ENCODE data around the gene CTNNB1.

CTNNB1 gene

DNA sequence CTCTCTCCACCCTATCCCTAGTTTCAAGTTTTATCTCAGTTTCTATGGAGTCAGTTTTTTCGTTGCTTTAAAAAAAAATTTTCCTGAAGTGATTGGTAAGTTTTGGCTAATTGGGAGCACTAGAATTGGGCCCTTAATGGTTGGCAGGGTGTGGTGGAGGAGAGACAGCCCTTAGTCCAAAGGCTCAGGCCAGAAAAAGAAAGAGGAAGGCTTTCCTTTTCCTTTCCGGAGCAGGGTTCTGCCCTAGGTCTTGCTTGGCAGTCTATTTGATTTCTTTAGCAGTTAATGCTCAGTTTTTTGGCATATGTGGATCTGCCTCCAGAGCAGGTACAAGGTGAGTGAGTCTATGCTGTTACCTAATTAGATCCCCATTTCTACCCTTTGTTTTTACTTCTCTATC is 22.7 kb downstream of the CTNNB1 start:
- DNase-seq (ENCODE audit: low spot score), result no peak
- in situ Hi-C loops (cut with MboI; ENCODE audit: low pct_unique_long_range_greater_than_20kb, low sequenced_read_pairs, unreplicated experiment), result no loop called here
- TF ChIP-seq, protein P1, sequence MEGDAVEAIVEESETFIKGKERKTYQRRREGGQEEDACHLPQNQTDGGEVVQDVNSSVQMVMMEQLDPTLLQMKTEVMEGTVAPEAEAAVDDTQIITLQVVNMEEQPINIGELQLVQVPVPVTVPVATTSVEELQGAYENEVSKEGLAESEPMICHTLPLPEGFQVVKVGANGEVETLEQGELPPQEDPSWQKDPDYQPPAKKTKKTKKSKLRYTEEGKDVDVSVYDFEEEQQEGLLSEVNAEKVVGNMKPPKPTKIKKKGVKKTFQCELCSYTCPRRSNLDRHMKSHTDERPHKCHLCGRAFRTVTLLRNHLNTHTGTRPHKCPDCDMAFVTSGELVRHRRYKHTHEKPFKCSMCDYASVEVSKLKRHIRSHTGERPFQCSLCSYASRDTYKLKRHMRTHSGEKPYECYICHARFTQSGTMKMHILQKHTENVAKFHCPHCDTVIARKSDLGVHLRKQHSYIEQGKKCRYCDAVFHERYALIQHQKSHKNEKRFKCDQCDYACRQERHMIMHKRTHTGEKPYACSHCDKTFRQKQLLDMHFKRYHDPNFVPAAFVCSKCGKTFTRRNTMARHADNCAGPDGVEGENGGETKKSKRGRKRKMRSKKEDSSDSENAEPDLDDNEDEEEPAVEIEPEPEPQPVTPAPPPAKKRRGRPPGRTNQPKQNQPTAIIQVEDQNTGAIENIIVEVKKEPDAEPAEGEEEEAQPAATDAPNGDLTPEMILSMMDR (IDR thresholded peaks at IDR 0.05; ENCODE audit: extremely low read depth, insufficient read depth, missing control alignments), result no peak

DNA sequence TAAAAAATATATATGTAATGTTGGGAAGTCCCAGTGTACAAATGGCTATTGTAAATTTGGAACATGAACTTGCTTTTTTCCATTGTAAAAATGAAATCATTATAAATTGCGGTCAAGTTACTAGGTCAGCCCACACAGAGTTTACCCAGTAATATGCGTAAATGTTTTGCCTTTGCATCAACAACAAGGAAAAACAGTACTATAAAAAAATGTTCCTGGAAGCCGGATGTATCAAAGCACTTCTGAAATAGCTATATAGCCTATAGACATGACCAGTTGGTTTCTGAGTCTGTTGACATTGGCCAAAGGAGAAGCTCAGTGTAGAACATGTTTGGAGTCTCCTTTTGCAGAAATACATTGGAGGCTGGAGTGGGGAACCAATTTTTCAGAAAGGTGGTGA is 23.2 kb downstream of the CTNNB1 start:
- TF ChIP-seq, protein P1 (IDR thresholded peaks at IDR 0.05; ENCODE audit: extremely low read depth, insufficient read depth, missing control alignments), result no peak
- DNase-seq (ENCODE audit: low spot score), result no peak
- in situ Hi-C loops (cut with MboI; ENCODE audit: low pct_unique_long_range_greater_than_20kb, low sequenced_read_pairs, unreplicated experiment), result no loop called here

DNA sequence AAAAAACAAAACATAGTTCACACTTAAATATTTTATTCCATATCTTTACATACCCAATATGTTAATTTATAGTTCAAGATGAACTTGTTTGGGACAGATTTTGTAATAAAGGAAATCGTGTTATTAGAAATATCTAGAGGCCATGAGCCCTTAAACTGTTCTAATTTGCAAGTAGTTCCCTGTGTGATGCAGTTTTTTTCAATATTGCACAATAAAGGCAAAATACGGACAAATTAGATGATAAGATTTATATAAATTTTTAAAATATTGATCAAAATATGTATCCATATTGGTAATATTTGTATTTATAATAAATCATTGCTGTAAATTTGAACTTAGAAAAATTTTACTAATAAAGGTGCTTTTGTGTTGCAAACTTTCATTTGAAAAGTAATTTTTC is 23.8 kb downstream of the CTNNB1 start:
- TF ChIP-seq, protein P1 (IDR thresholded peaks at IDR 0.05; ENCODE audit: extremely low read depth, insufficient read depth, missing control alignments), result no peak
- no peak for DNase-seq (ENCODE audit: low spot score)
- in situ Hi-C loops (cut with MboI; ENCODE audit: low pct_unique_long_range_greater_than_20kb, low sequenced_read_pairs, unreplicated experiment), result no loop called here

DNA sequence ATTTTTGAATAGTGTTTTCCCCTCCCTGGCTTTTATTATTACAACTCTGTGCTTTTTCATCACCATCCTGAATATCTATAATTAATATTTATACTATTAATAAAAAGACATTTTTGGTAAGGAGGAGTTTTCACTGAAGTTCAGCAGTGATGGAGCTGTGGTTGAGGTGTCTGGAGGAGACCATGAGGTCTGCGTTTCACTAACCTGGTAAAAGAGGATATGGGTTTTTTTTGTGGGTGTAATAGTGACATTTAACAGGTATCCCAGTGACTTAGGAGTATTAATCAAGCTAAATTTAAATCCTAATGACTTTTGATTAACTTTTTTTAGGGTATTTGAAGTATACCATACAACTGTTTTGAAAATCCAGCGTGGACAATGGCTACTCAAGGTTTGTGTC is 24.4 kb downstream of the CTNNB1 start:
- no peak for DNase-seq (ENCODE audit: low spot score)
- in situ Hi-C loops (cut with MboI; ENCODE audit: low pct_unique_long_range_greater_than_20kb, low sequenced_read_pairs, unreplicated experiment), result no loop called here
- TF ChIP-seq, protein P1 (IDR thresholded peaks at IDR 0.05; ENCODE audit: extremely low read depth, insufficient read depth, missing control alignments), result no peak

DNA sequence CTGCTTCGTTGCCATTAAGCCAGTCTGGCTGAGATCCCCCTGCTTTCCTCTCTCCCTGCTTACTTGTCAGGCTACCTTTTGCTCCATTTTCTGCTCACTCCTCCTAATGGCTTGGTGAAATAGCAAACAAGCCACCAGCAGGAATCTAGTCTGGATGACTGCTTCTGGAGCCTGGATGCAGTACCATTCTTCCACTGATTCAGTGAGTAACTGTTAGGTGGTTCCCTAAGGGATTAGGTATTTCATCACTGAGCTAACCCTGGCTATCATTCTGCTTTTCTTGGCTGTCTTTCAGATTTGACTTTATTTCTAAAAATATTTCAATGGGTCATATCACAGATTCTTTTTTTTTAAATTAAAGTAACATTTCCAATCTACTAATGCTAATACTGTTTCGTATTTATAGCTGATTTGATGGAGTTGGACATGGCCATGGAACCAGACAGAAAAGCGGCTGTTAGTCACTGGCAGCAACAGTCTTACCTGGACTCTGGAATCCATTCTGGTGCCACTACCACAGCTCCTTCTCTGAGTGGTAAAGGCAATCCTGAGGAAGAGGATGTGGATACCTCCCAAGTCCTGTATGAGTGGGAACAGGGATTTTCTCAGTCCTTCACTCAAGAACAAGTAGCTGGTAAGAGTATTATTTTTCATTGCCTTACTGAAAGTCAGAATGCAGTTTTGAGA is 25.0 kb downstream of the CTNNB1 start:
- DNase-seq (ENCODE audit: low spot score), result no peak
- in situ Hi-C loops (cut with MboI; ENCODE audit: low pct_unique_long_range_greater_than_20kb, low sequenced_read_pairs, unreplicated experiment), result no loop called here
- TF ChIP-seq, protein P1 (IDR thresholded peaks at IDR 0.05; ENCODE audit: extremely low read depth, insufficient read depth, missing control alignments), result no peak

DNA sequence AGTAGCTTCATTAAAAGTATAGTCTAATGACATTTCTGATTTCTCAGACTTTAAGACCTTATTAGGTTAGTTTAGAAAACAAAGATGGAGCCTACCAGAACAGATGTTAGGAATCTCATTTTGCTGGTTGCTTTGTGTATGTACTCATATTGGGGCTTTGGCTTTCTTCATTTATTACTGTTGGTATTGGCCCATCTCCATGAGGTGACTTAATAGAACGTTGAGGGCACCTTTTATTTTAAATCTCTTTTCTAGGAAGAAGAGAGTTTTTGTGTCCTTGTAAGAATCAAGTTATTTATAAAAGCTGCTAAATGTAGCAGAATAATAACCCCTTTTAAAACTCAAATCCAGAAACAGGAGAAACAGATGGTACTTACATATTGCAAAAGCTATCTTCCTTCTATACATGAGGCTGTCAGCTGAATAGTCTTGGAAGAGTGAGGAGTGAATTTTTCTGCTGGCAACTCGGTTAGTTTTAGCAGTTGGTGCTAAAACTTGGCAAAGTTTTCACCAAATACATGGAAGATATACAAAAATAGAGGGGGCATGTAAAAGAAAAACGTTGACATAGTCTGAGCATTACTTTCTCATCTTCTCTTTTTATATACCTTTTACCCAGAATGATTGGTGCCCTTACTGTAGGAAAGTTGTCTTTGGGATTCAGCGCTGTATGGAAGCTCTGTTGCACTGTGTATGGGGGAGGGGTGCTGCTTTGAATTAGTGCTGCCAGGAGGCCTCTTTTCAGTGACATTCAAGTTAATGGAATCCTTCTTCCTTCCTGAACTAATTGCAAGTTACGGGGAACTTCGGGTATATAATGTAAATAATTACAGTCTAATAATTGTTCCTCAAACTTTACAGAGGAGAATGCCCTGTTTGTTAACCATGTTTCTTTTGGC is 35.8 kb downstream of the CTNNB1 start:
- DNase-seq (ENCODE audit: low spot score), result no peak
- in situ Hi-C loops (cut with MboI; ENCODE audit: low pct_unique_long_range_greater_than_20kb, low sequenced_read_pairs, unreplicated experiment), result no loop called here

More for the DNA sequence above, 35.8 kb downstream of the CTNNB1 start:
- TF ChIP-seq, protein P1 (IDR thresholded peaks at IDR 0.05; ENCODE audit: extremely low read depth, insufficient read depth, missing control alignments), result no peak
